ENCODE results near the gene GABRR1. TPM values are rescaled to one million over a fixed set of nuclear protein-coding genes. Genes with fewer than 3 reads are reported as not detected.

The GABRR1 gene
- total RNA-seq, 1 donor from 2014 or later = not detected

- H3K4me3 ChIP-seq (ENCODE audit: low read depth, low read length) = peak overlapping the region; percentile 87
- DNase-seq (ENCODE audit: low read depth) = no peak
- no peak for TF ChIP-seq CTCF (conservative IDR thresholded peaks at IDR 0.05; ENCODE audit: low read depth, low read length)
Measured at GRCh38 chr6:89148016-89148750, 69.0 kb downstream of the GABRR1 start.

GRCh38 chr6:89146718-89147700 lies 70.1 kb downstream of the GABRR1 start:
- DNase-seq (ENCODE audit: low read depth) = peak; percentile 52
- peak overlapping the region; percentile 87 for H3K4me3 ChIP-seq (ENCODE audit: low read depth, low read length)
- TF ChIP-seq CTCF (conservative IDR thresholded peaks at IDR 0.05; ENCODE audit: low read depth, low read length) = no peak

GRCh38 chr6:89145956-89146717 lies 71.0 kb downstream of the GABRR1 start, which contains the start of gene PM20D2:
TSS of gene PM20D2 (plus strand) at chr6:89146055. CDS start at chr6:89146145, 90 bp downstream.
- H3K4me3 ChIP-seq (ENCODE audit: low read depth, low read length) = peak within 1 kb of the TSS; percentile 87
- TF ChIP-seq CTCF (conservative IDR thresholded peaks at IDR 0.05; ENCODE audit: low read depth, low read length) = no peak
- no peak for DNase-seq (ENCODE audit: low read depth)

GRCh38 chr6:89145091-89145955 lies 71.8 kb downstream of the GABRR1 start:
- TF ChIP-seq CTCF (conservative IDR thresholded peaks at IDR 0.05; ENCODE audit: low read depth, low read length) = no peak
- no peak for DNase-seq (ENCODE audit: low read depth)
- peak overlapping the region; percentile 87 for H3K4me3 ChIP-seq (ENCODE audit: low read depth, low read length)

GRCh38 chr6:89144354-89144906 lies 72.7 kb downstream of the GABRR1 start:
- TF ChIP-seq CTCF (conservative IDR thresholded peaks at IDR 0.05; ENCODE audit: low read depth, low read length) = no peak
- DNase-seq (ENCODE audit: low read depth) = no peak

More at GRCh38 chr6:89144354-89144906, 72.7 kb downstream of the GABRR1 start:
- no peak overlapping the region for H3K4me3 ChIP-seq (ENCODE audit: low read depth, low read length)
